Brain pericyte (primary cell): ENCODE data around the gene DVL2.

ENCODE experiments used
- DNase-seq: peaks from one replicate; pipeline ENCODE4 v3.0.0-alpha.2; 2012; ENCODE audit warnings: low read depth, low spot score

The DVL2 gene

DNA sequence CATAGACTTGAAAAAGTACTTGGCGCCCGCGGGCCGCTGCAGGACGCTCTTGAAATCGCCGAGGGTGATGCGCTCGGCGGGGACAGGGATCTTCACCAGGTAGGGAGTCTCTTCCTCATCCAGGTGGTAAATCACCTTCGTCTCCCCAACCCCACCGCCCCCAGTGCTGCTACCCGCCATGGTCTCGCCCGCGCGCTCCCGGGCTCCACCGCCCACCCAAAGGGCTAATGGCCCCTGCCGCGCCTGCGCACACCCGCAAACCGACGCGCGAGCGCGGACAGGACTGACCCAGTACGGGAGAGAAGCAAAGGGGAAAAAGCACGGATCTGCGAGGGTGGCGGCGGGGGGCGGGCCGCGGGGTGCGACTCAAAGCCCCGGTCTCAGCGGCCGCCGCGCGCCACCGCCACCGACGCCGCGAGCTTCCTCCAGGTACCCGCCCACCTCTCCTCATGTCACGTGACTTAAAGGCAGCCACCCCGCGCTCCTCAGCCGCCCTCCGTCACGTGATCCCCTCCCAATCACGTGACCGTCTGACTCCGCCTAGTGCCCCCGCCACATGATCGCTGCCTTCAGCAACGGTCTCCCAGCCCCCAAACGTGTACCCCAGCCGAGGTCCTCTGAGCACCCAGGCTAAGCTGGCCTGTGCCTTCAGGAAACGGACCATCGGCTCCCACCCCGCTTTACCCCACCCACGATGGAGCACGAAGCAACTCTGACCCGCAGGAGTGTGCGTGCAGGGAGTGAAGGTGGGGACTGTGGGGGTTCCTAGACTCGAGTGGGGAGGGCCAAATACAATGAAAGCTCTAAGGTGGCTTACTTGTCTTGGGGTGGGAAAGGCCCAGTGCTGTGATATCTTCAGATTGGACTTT lies at the start of gene DVL2:
Gene DVL2 (minus strand): TSS at position 435 of the 869 bp plus-strand sequence. CDS start 255 bp downstream, at position 180.
- peak; percentile 81 for DNase-seq

DNA sequence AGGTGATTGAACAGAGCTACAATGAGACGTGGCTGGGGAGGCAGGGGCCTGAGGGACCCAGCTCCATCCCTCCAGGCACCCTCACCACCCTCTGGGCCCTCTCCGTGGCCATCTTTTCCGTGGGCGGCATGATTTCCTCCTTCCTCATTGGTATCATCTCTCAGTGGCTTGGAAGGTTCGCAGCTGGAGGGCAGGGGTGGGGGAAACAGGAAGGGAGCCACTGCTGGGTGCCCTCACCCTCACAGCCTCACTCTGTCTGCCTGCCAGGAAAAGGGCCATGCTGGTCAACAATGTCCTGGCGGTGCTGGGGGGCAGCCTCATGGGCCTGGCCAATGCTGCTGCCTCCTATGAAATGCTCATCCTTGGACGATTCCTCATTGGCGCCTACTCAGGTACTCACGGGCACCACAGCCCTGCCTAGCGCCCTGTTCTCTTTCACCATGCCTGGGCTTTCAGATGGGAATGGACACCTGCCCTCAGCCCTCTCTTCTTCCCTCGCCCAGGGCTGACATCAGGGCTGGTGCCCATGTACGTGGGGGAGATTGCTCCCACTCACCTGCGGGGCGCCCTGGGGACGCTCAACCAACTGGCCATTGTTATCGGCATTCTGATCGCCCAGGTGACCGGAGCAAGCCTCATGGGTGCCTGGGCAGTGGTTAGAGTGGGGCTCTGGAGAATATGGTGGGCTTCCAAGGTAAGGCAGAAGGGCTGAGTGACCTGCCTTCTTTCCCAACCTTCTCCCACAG lies 49.3 kb upstream of the DVL2 start:
- DNase-seq: no peak

DNA sequence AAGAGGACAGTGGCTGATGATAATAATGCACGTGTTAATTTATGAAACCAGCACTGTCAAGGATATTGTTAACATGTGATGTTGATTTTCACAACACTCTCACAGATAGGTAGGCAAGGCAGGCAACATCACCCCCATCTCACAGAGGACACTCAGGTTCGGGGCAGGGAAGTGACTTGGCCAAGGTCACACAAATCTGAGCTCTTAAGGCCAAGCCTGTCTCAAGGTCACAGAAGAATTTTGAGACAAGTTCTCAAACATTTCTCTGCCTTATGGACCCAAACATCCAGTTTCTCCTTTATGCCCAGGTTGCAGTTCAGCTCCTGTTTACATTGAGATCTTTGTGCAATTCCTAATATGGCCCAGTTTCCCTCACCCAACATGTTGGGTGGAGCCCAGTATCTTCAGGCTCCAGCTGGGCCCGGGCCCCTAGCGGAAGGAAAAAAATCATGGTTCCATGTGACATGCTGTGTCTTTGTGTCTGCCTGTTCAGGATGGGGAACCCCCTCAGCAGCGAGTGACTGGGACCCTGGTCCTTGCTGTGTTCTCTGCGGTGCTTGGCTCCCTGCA lies 48.5 kb upstream of the DVL2 start:
- no peak for DNase-seq

DNA sequence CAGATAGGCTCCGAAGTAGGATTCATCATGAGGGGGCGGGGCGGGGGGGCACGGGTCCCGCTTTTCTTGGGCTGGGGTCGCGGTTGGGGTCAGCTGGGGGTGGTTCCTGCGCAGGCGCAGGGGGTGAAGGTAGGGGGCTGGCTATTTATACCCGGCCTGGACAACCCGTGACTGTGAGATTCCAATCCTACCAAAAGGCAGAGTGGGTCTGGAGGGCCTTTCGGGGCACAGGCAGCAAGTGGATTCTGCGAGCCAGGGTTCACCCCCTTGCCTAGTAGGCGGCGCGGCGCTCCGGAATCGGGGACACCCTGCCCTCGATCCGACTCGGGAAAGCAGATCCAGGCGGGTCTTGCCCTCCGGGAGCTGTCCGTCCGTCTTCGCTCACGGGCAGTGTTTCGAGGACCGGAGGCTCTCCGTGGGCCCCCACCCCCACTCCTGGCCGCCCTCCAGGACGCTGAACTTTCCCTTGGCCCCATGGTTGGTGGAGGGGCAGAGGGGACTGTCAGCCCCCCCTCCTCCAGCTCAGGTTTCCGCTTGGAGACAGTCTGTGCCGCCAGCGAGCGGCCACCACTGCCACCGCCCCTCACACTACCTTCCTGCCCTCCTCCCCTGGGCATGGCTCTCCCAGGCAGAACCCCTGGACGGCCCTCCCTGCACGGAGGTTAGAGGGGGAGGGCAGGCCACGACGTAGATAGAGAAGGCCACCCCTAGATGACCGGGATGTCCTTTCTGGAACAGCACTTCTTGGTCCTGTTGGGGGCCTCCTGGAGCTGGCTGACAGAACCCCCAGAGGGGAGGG lies 47.8 kb upstream of the DVL2 start:
- no peak for DNase-seq

GRCh38 chr17:7281074-7281952 lies 47.0 kb upstream of the DVL2 start, which contains the start of gene SLC2A4:
SLC2A4 (plus strand) TSS chr17:7281718; CDS start chr17:7281935, 217 bp downstream.
- peak; percentile 66 for DNase-seq

DNA sequence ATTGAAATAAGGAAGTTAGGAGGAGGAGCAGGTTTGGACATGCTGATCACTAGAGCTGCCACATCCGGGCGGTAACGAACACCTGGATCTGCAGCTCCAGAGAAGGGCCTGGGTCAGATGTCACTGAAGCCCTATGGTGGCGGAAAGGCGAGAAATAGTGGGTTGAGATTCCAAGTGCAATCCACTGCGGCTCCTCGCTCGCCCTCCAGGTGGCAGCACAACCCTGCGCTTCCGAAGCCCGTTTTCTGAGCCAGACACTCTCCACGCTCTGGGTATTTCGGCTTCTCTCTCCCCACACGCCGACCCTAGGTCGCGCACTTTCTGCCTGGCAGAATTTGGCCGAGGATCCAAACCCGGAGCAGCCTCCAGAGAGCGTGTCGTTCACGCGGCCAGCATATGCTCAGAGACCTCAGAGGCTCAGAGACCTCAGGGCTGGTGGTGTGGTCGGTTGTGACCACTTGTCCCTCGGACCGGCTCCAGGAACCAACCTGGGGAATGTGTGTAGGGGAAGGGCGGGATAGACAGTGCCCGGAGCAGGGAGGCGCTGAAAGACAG lies 46.3 kb upstream of the DVL2 start:
- peak; percentile 36 for DNase-seq

GRCh38 chr17:7279448-7279847 lies 45.1 kb upstream of the DVL2 start:
- DNase-seq: no peak

- no peak for DNase-seq
Measured at GRCh38 chr17:7266784-7267183, 32.5 kb upstream of the DVL2 start.

GRCh38 chr17:7263801-7264078 lies 29.4 kb upstream of the DVL2 start:
- DNase-seq: no peak

DNA sequence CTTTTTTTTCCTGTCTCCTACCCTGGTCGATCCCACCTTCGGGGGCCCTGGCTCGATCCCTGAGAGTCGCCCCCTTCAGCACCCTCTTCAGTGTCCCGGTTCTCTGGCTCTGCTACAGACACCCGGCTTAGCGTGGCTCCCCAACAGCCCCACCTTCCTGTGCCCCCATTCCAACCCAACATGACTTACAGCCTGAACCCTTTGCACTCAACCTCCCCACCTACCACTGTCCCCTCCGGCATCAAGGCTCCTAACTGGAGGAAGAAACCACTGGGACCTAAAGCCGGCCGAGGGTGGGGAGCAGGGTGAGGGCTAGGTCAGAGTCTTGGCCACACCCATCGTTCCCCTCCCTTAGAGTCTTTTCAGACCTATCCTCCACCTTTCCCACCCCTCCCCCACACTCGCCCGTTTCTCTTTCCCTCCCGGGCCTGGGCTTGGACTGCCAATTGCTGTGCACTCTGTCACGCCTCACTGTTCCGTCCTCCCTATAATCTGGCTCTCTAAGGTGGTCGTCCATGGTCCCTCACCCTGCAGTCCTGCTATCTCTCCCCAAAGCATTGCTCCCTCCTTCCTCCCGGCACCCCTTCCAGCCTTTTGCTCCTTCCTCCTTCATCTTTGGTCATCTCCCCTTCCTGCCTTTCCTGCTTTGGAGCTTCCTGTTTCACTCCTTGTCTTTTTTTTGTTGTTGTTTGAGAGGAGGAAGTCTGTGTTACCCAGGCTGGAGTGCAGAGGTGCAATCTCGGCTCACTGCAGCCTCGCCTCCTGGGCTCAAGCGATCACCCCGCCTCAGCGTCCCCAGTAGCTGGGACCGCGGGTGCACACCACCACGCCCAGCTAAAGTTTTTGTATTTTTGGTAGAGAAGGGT lies 28.9 kb upstream of the DVL2 start:
- DNase-seq: no peak

DNA sequence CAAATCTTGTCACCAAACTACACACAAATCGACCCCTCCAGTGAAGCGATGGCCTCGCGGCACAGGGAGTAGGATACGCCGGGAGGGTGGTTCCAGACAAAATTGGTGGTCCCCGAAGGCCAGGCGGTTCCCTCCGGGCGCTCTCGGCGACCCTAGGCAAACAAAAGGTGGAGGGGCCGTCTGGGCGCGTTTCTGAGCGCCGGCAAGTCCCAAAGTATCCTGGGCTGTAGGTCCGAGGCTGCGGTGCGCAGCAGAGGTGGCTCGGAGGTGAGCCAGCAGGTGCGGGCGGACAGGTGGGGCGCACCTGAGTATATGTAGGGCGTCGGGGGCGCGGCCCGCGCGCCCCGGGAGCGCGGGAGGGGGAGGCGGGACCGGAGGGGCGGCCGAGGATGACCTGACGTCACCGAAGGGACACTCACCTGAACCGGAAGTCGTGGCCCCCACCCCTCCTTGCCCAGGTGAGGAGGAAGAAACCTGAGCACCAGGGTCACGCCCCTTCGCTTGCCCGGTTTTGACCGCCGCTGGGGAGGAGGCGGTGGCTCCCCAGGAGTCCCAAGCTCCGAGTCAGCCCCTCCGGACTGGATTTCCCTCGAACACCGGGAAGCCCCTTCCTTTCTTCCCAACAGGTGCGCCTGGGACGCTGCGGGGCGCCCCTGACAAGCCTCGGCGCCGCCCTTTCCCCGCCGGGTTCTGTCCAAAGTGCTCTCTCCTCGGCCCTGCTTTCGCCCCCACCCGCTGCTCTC lies 28.0 kb upstream of the DVL2 start, which contains the start of gene CLDN7:
Gene CLDN7 (minus strand): TSS at position 287 of the 743 bp plus-strand sequence. CDS start 435 bp downstream, outside the sequence.
- no peak for DNase-seq

DNA sequence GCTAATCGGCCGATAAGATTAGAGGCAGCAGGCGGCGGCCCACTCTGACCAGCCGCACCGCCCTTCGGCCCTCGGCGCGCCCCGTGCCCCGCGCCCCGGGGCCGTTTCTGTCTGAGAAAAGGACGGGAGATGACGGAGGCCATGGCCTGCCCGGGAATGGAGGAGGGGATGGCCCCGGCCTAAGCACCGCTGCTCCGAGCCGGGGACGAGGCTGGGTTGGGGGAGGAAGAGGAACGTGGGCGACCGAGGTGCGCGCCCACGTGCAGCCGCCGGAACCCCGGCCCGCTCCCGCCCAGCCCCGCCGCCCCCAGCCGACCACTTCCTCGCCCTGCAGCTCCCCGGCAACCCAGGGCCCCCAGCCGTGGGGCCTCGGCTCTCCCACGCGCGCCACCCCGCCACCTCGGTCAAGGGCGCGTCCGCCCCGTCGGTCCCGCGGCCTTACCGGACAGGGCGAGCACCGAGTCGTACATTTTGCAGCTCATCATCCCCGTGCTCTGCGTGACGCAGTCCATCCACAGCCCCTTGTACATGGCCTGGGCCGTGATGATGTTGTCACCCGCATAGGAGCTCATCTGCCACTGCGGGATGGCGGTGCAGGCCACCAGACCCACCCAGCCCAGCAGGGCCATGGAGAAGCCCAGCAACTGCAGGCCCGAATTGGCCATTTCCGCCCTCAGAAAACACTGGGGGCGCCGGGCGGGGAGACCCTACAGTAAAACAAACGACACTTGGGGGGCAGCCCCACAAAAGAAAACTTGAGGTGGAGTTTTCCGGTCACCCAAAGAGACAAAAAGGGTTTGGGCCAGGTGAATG lies 27.3 kb upstream of the DVL2 start:
- no peak for DNase-seq

DNA sequence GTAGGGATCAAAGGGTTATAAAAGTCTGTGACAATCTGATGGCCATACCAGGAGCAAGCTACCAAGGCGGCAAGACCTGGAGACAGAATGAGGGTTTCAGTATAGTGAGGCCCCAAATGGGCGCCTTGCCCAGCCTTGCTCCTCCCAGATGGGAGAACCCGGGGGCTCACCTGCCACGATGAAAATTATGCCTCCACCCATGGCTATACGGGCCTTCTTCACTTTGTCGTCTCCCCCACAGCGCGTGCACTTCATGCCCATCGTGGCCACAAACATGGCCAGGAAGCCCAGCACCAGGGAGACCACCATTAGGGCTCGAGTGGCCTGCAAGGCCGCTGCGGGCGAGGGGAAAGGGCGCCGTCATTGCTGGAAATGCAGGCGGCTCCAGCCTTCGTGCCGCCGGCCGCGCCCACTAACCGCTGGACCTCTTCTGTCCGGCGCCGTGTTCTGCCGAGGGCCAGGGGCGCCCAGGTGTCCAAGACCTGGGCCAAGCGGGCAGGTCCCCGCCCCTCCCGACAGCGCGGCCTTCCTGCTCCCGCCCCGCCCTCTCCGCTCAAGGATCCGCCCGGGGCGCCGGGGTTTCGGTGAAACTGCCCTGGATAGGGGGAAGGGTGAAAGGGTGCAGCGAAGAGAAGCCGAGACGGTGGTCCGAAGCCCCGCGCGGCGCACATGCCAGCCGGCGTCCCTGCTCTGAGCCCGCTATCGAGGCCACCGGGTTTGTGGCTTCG lies 26.5 kb upstream of the DVL2 start:
- DNase-seq: no peak

DNA sequence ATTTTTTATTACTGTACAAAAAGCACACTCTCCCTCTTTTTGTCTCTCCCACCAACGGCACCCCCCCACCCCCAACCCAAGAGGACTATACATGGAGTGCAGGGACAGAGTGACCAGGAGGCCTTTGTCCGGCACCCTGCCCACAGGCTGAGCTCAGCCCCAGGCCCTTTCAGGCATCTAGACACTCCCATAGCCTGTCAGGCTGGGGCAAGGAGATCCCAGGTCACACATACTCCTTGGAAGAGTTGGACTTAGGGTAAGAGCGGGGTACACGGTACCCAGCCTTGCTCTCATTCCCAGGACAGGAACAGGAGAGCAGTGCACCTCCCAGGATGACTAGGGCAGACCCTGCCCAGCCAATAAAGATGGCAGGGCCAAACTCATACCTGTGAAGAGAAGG lies 25.8 kb upstream of the DVL2 start:
- DNase-seq: no peak

DNA sequence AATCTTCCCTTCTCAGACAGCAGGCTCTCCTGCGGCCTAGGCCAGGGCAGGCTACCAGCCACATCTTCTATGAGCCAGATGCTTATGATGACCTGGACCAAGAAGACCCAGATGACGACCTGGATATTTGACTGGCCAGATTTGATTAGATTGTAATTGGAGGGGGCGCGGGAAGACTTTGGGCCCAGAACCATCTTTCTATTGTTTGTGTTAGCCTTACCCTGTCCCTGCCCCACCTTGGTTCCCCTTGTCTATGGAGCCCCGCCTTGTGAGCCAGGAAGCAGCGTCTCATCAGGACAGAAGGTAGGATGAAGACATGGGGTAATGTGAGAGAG lies 25.2 kb upstream of the DVL2 start:
- DNase-seq: no peak

- no peak for DNase-seq
Measured at GRCh38 chr17:7258731-7259554, 24.6 kb upstream of the DVL2 start.
